OCI-LY1 (cell line): ENCODE results near the gene LRRC37B.

Experiments
- H2AFZ ChIP-seq: fragments of 200-600 bp; sonication (generic), shearing (Covaris generic); 2 replicates; pipeline ENCODE4 v1.6.0; 2014; ENCODE audit warnings: antibody characterized with exemption, mild to moderate bottlenecking, low read length
- H3F3A ChIP-seq: fragments of 200-600 bp; sonication (generic), shearing (Covaris generic); 2 replicates; pipeline ENCODE4 v1.6.0; 2014; ENCODE audit warnings: mild to moderate bottlenecking, antibody characterized with exemption, low read length, moderate library complexity; ENCODE audit not compliant: insufficient read depth
- H3K27ac ChIP-seq: fragments of 200-600 bp; sonication (generic); 2 replicates; pipeline ENCODE4 v1.5.1; 2014; ENCODE audit warnings: low read length, mixed run types, mild to moderate bottlenecking, low read depth; ENCODE audit not compliant: poor library complexity, severe bottlenecking
- H3K27me3 ChIP-seq: fragments of 200-600 bp; sonication (generic); 2 replicates; pipeline ENCODE4 v1.6.0; 2014; ENCODE audit warnings: antibody characterized with exemption, mild to moderate bottlenecking, low read length, moderate library complexity; ENCODE audit not compliant: insufficient read depth
- H3K36me3 ChIP-seq: fragments of 200-600 bp; sonication (generic); 2 replicates; pipeline ENCODE4 v1.6.1; 2014; ENCODE audit warnings: mild to moderate bottlenecking, antibody characterized with exemption, low read length, moderate library complexity, mixed read lengths; ENCODE audit not compliant: insufficient read depth
- H3K4me1 ChIP-seq: fragments of 200-600 bp; sonication (generic); 2 replicates; pipeline ENCODE4 v1.5.1; 2014; ENCODE audit warnings: mild to moderate bottlenecking, low read length, moderate library complexity; ENCODE audit not compliant: insufficient read depth, severe bottlenecking
- H3K4me2 ChIP-seq: fragments of 200-600 bp; sonication (generic), shearing (Covaris generic); 2 replicates; pipeline ENCODE4 v1.6.1; 2014; ENCODE audit warnings: low read length
- H3K4me3 ChIP-seq: fragments of 200-600 bp; sonication (generic); 2 replicates; pipeline ENCODE4 v1.5.1; 2014; ENCODE audit warnings: low read length, low read depth, mild to moderate bottlenecking, mixed read lengths; ENCODE audit not compliant: poor library complexity, severe bottlenecking
- H3K79me2 ChIP-seq: fragments of 200-600 bp; shearing (Covaris generic); 2 replicates; pipeline ENCODE4 v1.6.1; 2016; ENCODE audit warnings: mixed run types, low read length, mixed read lengths; ENCODE audit not compliant: insufficient read depth
- H3K9ac ChIP-seq: fragments of 200-600 bp; sonication (generic), shearing (Covaris generic); 2 replicates; pipeline ENCODE4 v1.6.1; 2014; ENCODE audit warnings: mild to moderate bottlenecking, low read length, mixed read lengths
- H3K9me2 ChIP-seq: fragments of 200-600 bp; sonication (generic), shearing (Covaris generic); 2 replicates; pipeline ENCODE4 v1.6.1; 2014; ENCODE audit warnings: low read depth, mild to moderate bottlenecking, low read length, mixed read lengths
- H3K9me3 ChIP-seq: fragments of 200-600 bp; shearing (Covaris generic); 2 replicates; pipeline ENCODE4 v1.6.1; 2014; ENCODE audit warnings: low read length, mixed read lengths
- H4K20me1 ChIP-seq: fragments of 200-600 bp; sonication (generic), shearing (Covaris generic); 2 replicates; pipeline ENCODE4 v1.6.0; 2016; ENCODE audit warnings: mild to moderate bottlenecking, low read length; ENCODE audit not compliant: insufficient read depth
- EZH2 ChIP-seq: fragments of 200-600 bp; sonication (generic), shearing (Covaris generic); IDR thresholded peaks from 2 replicates; pipeline ENCODE4 v1.8.0; 2017; ENCODE audit warnings: borderline replicate concordance, mixed run types, mild to moderate bottlenecking, antibody characterized with exemption, low read length, moderate library complexity, mixed read lengths
- TF ChIP-seq, protein P1 (sequence below): fragments of 200-600 bp; sonication (generic), shearing (Covaris generic); IDR thresholded peaks from 2 replicates; pipeline ENCODE4 v1.5.1; 2017; ENCODE audit warnings: mild to moderate bottlenecking, antibody characterized with exemption, low read length, moderate library complexity, mixed read lengths

Gene LRRC37B

DNA sequence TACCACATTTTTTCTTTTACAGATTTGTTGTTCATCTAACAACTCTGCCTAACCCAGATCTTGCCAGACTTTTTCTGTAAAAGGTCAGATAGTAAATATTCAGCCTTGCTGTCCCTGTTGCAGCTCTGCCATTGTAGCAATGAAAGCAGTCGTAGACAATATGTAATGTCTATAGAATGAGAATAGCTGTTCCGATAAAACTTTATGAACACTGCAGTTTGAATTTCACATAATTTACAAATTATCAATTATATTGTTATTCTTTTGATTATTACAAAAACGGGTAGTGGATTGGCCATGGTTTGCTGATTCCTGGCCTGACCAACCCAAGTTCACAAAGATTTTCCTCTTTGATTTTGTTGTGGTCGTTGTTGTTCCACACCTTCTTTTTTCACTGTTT lies 2.9 kb downstream of the LRRC37B start:
- H3K4me1 ChIP-seq: peaks cover 25% of the 10 kb centered on the region
- no peaks in the 10 kb centered on the region for H4K20me1 ChIP-seq
- H3K27ac ChIP-seq: no peak overlapping the region
- H3K79me2 ChIP-seq: peaks cover 3% of the 10 kb centered on the region; the same call in 1 of the 2 replicates
- no peaks in the 10 kb centered on the region for H3K9me2 ChIP-seq
- no peaks in the 10 kb centered on the region for H3F3A ChIP-seq
- H3K9me3 ChIP-seq: no peaks in the 10 kb centered on the region
- no peaks in the 10 kb centered on the region for H3K36me3 ChIP-seq
- TF ChIP-seq, protein P1, sequence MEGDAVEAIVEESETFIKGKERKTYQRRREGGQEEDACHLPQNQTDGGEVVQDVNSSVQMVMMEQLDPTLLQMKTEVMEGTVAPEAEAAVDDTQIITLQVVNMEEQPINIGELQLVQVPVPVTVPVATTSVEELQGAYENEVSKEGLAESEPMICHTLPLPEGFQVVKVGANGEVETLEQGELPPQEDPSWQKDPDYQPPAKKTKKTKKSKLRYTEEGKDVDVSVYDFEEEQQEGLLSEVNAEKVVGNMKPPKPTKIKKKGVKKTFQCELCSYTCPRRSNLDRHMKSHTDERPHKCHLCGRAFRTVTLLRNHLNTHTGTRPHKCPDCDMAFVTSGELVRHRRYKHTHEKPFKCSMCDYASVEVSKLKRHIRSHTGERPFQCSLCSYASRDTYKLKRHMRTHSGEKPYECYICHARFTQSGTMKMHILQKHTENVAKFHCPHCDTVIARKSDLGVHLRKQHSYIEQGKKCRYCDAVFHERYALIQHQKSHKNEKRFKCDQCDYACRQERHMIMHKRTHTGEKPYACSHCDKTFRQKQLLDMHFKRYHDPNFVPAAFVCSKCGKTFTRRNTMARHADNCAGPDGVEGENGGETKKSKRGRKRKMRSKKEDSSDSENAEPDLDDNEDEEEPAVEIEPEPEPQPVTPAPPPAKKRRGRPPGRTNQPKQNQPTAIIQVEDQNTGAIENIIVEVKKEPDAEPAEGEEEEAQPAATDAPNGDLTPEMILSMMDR: no peak
- TF ChIP-seq EZH2: no peak
- no peaks in the 10 kb centered on the region for H3K27me3 ChIP-seq
- H3K4me2 ChIP-seq: no peak overlapping the region
- H3K4me3 ChIP-seq: no peak overlapping the region
- H3K9ac ChIP-seq: no peak overlapping the region
- H2AFZ ChIP-seq: no peak overlapping the region

DNA sequence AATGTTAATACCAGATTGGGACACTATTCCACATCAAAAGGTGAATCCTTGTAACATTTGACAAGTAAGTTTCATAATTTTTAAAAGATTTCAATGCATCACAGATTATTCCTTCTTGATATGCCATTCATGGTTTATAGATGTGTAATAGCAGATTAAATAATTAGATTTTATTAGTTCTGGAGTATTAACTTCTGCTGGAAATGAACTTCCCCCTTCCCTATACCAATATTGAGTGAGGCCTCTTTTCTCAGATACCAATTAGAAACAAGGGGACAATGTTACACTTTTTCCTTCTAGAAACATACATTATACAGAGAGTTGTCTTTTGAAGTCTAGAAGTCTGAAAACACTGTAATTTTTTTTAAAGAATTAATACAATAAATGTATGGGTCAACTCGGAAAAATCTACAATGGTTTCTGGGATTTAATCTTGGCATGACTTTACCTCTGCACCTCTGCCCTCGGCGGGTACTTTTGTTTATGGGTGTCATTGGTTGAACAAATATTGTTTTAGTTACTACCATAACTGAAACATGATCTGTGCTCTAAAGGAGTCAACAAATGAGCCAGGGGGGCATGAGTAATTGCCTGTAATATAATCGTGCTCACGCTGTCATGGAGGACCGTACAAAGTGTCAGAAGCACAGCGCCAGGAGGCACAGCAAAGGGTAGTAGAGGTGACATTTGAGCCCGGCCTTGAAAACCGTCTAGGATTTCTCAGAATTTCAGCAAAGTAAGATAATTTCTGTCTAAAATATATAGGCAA lies 8.2 kb downstream of the LRRC37B start:
- Histone ChIP-seq H3K9ac (no peak overlapping the region), H3K36me3 (0 out of 2 replicates have a peak, but pooled peaks cover 3% of the 10 kb centered on the region), H3K79me2 (peaks cover 9% of the 10 kb centered on the region; the same call in 1 of the 2 replicates), H3K27me3 (no peaks in the 10 kb centered on the region), H2AFZ (no peak overlapping the region), H4K20me1 (no peaks in the 10 kb centered on the region), H3K9me2 (no peaks in the 10 kb centered on the region), H3F3A (no peaks in the 10 kb centered on the region), H3K4me2 (no peak overlapping the region), H3K4me3 (no peak overlapping the region), H3K9me3 (no peaks in the 10 kb centered on the region), H3K27ac (no peak overlapping the region), H3K4me1 (no peaks in the 10 kb centered on the region)
- no peak for TF ChIP-seq EZH2
- TF ChIP-seq, protein P1: no peak

DNA sequence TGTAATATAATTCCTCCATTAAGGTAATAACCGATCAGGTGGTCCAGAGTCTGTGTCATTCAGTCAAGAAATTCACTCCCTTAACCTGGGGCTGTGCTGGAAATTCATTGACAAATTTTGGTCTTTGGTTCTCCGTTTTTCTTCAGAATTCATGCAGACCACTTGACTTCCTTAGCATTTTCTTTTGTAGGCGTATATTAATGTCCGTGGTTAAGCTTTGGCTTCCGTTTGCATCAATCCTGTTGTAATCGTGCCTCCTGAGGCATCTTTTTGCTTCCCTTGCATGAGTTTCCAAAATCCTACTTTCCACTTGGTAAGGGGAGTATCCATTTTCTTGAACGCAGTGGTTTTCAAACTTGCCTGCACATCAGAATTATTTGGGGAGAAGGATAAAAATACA lies 9.0 kb downstream of the LRRC37B start:
- Histone ChIP-seq H3K4me2 (no peak overlapping the region), H3K27ac (no peak overlapping the region), H3K4me1 (no peaks in the 10 kb centered on the region), H3K27me3 (no peaks in the 10 kb centered on the region), H3K9me2 (no peaks in the 10 kb centered on the region), H3K9me3 (no peaks in the 10 kb centered on the region), H3K4me3 (no peak overlapping the region), H3F3A (no peaks in the 10 kb centered on the region), H3K36me3 (peaks cover 5% of the 10 kb centered on the region; the same call in 1 of the 2 replicates), H3K79me2 (peaks cover 9% of the 10 kb centered on the region; the same call in 1 of the 2 replicates), H2AFZ (no peak overlapping the region), H3K9ac (no peak overlapping the region), H4K20me1 (no peaks in the 10 kb centered on the region)
- TF ChIP-seq, protein P1: no peak
- no peak for TF ChIP-seq EZH2
